Astrocyte of the spinal cord (primary cell): ENCODE measurements around the gene SERPINH1.

Experiments
- DNase-seq: peaks from one replicate; pipeline ENCODE4 v3.0.0; 2011; ENCODE audit warnings: low read depth, low spot score
- H3K4me3 ChIP-seq: 2 replicates; pipeline ENCODE4 v1.5.1; 2011; ENCODE audit warnings: low read depth, mild to moderate bottlenecking, low read length, moderate library complexity
- in situ Hi-C: cut with HindIII; loops from 2 replicates; pipeline ENCODE4 v1.10.0; 2017; ENCODE audit warnings: low sequenced_read_pairs
- TF ChIP-seq, protein P1 (sequence below): IDR thresholded peaks from 2 replicates; pipeline ENCODE4 v1.5.1; 2012; ENCODE audit warnings: low read depth, mild to moderate bottlenecking, low read length, inconsistent platforms

The SERPINH1 gene

DNA sequence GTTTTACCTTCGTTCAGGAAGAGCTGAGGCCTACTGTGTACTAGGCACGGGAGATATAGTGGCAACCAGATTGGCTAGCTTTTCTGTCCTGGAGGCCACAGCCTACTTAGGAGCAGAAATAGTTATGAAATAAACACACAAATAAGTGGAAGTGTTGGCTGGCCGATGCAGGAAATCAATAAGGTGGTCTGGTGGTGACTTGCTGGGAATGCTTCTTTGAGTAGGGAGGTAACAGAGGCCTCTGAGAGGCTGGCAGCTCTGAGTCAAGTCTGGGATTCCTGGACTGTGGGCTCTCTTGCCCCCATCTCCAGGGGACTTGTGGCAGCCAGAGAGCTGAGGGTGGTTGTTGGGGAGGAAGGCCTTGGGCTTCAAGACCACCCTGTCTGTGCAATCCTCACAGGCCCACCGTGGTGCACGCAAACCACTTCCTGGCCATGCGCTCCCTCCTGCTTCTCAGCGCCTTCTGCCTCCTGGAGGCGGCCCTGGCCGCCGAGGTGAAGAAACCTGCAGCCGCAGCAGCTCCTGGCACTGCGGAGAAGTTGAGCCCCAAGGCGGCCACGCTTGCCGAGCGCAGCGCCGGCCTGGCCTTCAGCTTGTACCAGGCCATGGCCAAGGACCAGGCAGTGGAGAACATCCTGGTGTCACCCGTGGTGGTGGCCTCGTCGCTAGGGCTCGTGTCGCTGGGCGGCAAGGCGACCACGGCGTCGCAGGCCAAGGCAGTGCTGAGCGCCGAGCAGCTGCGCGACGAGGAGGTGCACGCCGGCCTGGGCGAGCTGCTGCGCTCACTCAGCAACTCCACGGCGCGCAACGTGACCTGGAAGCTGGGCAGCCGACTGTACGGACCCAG is 4.1 kb downstream of the SERPINH1 start:
- TF ChIP-seq, protein P1, sequence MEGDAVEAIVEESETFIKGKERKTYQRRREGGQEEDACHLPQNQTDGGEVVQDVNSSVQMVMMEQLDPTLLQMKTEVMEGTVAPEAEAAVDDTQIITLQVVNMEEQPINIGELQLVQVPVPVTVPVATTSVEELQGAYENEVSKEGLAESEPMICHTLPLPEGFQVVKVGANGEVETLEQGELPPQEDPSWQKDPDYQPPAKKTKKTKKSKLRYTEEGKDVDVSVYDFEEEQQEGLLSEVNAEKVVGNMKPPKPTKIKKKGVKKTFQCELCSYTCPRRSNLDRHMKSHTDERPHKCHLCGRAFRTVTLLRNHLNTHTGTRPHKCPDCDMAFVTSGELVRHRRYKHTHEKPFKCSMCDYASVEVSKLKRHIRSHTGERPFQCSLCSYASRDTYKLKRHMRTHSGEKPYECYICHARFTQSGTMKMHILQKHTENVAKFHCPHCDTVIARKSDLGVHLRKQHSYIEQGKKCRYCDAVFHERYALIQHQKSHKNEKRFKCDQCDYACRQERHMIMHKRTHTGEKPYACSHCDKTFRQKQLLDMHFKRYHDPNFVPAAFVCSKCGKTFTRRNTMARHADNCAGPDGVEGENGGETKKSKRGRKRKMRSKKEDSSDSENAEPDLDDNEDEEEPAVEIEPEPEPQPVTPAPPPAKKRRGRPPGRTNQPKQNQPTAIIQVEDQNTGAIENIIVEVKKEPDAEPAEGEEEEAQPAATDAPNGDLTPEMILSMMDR, result no peak
- in situ Hi-C loops, result no loop called here
- DNase-seq, result no peak
- H3K4me3 ChIP-seq, result peak overlapping the region; percentile 4

DNA sequence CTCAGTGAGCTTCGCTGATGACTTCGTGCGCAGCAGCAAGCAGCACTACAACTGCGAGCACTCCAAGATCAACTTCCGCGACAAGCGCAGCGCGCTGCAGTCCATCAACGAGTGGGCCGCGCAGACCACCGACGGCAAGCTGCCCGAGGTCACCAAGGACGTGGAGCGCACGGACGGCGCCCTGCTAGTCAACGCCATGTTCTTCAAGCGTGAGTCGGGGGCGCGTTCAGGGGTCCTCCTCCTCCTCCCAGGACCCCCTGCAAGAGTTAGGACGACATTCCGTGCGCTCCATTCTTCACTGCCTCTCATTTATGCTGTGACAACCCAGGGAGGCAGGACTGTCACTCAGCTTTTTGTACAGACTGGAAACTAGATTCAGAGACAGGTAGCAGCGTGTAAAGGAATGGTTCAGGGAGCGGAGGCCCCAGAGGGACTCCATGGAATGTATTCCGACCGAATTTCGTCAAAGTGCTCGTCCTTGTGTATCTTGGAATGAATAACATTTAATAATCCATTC is 4.8 kb downstream of the SERPINH1 start:
- no peak for DNase-seq
- no peak overlapping the region for H3K4me3 ChIP-seq
- in situ Hi-C loops, result no loop called here
- TF ChIP-seq, protein P1, result no peak

DNA sequence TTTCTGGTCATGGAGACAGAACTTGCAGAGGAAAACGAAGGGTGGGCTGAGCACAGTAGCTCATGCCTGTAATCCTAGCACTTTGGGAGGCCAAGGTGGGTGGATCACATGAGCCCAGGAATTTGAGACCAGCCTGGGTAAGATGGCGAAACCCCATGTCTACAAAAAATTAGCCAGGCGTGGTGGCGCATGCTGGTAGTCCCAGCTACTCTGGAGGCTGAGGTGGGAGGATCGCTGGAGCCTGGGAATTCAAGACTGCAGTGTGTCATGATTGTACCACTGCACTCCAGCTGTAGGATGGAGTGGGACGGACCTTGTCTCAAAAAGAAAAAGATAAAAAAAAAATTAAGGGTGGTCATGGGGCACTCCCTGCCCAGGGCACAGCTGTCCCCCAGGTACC is 5.9 kb downstream of the SERPINH1 start:
- no peak for DNase-seq
- in situ Hi-C loops, result no loop called here
- H3K4me3 ChIP-seq, result no peak overlapping the region
- TF ChIP-seq, protein P1, result no peak

DNA sequence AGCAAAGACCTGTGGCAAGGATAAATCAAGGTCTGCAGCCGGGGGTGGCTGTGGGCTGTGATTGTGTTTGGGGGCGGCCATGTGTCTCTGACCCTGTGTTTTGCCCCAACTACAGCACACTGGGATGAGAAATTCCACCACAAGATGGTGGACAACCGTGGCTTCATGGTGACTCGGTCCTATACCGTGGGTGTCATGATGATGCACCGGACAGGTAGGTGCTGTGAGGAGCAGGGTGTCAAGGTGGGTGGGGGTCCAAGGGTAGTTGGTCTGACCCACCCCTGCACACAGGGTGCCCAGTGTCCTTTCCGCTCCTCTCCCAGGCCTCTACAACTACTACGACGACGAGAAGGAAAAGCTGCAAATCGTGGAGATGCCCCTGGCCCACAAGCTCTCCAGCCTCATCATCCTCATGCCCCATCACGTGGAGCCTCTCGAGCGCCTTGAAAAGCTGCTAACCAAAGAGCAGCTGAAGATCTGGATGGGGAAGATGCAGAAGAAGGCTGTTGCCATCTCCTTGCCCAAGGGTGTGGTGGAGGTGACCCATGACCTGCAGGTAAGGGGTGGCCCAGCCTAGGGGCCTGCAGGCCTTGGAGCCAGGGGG is 6.7 kb downstream of the SERPINH1 start:
- no peak for DNase-seq

DNA sequence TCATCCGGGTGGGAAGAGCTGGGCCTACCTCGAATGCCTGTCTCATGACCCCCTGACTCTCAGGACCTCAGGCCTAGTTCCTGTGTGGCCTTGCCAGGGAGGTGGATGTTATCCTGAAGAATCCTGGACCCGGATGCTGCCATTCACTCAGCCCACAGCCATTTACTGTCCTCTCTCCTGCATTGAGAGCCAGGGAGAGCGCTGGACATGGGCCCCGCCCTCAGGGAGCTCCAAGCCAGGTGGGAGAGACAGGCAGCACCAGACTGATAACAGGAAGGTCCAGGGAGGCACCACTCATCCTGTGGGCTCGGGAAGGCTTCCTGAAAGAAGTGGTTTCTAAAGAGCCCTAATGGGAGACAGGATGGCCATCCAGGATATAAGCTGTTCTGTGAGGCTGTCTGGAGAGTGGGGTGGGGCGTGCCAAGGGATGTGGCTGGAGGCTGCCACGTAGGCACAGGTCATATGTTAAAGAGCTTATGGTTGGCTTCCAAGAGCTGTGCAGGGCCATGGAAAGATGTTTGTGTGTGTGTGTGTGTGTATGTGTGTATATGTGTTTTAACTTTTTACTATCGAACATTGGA is 8.6 kb downstream of the SERPINH1 start:
- DNase-seq, result no peak
- in situ Hi-C loops, result no loop called here

More for the DNA sequence above, 6.7 kb downstream of the SERPINH1 start:
- TF ChIP-seq, protein P1, result no peak
- in situ Hi-C loops, result no loop called here
- no peak overlapping the region for H3K4me3 ChIP-seq

DNA sequence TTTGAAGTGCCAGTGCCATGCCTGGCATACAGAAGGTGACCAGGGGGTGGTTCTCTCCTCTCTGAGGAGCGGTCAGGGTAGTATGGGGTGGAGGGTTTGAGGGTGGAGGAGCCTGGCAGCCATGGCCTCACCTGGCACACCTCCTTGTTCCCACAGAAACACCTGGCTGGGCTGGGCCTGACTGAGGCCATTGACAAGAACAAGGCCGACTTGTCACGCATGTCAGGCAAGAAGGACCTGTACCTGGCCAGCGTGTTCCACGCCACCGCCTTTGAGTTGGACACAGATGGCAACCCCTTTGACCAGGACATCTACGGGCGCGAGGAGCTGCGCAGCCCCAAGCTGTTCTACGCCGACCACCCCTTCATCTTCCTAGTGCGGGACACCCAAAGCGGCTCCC is 9.6 kb downstream of the SERPINH1 start:
- TF ChIP-seq, protein P1, result no peak
- no peak for DNase-seq
- no peak overlapping the region for H3K4me3 ChIP-seq
- in situ Hi-C loops, result no loop called here

More for the DNA sequence above, 8.6 kb downstream of the SERPINH1 start:
- H3K4me3 ChIP-seq, result no peak overlapping the region
- TF ChIP-seq, protein P1, result no peak
